GM23248 (cell line): ENCODE measurements around the gene DDAH1.

Experiments used
- EZH2 ChIP-seq: fragments of 200-600 bp; sonication (generic); IDR thresholded peaks from 2 replicates; pipeline ENCODE4 v1.6.1; 2018; ENCODE audit warnings: antibody characterized with exemption, mild to moderate bottlenecking; ENCODE audit not compliant: insufficient read depth, poor library complexity, severe bottlenecking
- EZH2phosphoT487 ChIP-seq: fragments of 200-600 bp; sonication (generic); IDR thresholded peaks from 2 replicates; pipeline ENCODE4 v1.6.1; 2018; ENCODE audit warnings: antibody characterized with exemption, moderate library complexity, mild to moderate bottlenecking, low read depth; ENCODE audit not compliant: insufficient read depth

GRCh38 chr1:85359874-85360721 is 104.9 kb downstream of the DDAH1 start:
- TF ChIP-seq EZH2phosphoT487 (no peak), EZH2 (no peak)
